Astrocyte of the hippocampus (primary cell): ENCODE data around the gene GDI2.
A peak's percentile ranks its signal among the peaks of the same experiment; 100 is the strongest.
"Not testable (repeated sequence)": the region's sequence is repeated elsewhere in the genome, so short reads cannot be mapped to it uniquely, and the experiment has no call there.

Experiments used
- DNase-seq: peaks from one replicate; pipeline ENCODE4 v3.0.0; 2011; ENCODE audit warnings: low read depth, low spot score

The GDI2 gene

DNA sequence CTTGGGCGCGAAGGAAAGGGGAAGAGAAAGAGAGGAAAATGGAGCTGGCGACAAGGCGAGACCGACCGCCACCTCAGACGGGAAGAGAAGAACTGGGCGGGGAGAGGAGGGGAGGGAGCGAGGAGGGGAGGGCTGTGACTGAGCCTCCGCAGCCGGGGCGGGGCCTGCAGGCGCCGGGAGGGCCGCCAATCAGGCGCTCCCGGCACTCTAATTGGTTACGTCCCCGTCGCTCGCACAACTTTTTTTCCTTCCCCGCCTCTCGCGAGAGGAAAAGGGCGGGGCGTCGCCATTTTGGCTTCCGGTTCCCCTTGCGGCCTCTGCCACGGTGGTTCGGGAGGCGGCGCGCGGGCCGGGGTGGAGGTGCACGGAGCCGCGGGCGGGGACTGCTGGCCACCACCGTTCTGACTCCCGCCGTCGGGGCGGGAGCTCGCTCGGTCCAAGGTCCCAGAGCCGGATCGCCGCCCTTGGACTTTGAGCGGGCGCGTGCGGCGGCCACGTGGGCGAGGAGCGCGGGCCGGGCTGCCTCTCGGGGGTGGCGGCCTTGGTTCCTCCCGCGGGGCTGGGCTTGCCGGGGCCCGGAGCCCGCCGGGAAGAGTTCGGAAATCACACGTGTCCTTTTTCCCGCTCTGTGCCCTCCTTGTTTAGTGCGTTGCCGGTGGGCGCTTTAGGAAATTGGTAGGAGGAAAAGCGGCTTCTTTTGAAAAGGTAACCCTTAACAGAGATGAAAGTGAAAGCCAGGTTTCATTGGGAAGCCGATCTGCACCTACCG, at the start of gene GDI2:
Gene GDI2, minus strand, starts transcription at position 94 of the 769 bp plus-strand sequence. CDS start 176 bp downstream, outside the sequence.
- peak; percentile 99 for DNase-seq

DNA sequence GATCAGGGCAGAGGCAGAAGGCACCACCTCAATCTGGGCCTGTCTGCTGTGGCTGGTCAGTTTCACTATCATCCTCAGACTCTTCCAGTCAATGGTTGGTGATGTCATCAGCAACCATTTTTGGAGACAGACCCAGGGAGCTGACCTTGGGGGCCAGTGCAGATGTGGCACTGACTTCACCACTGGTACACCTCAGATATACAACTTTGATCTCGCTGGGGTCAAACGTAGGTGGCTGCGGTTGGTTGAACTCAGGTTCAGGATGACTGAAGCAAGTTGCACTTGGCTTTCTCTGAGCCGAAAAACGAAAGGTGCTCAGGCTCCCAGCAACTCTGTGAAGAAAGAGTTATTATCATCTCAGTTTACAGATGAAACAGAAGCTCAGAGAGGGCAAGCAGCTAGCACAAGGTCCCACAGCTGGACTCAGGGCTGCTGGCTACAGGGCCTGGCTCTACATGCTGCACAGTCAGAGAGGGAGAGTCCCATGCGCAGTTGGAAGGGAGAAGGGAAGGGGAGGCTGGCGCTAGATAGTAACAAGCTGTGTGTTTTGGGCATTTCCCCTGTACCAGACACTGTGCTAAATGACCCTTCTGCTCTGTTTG, 49.2 kb upstream of the GDI2 start:
- no peak for DNase-seq

DNA sequence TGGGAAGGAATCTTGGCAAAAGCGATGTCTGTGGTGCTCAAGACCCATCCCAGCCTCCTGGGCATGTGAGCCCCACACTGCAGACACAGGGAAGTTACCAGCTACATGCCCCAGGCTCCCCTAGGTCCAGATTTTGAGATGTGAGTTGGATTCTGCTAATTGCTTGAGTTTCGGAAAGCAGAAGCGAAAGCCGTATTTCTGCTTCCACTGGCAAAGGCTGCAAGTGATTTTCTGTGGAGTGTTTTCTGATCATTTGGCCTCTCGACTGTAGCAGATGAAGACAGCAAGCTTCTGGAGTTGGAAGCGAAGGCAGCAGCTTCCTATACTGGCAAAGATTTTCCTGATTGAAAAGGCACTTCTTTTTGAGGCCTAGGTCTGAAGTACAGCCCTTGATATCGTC, 46.8 kb upstream of the GDI2 start:
- no peak for DNase-seq

DNA sequence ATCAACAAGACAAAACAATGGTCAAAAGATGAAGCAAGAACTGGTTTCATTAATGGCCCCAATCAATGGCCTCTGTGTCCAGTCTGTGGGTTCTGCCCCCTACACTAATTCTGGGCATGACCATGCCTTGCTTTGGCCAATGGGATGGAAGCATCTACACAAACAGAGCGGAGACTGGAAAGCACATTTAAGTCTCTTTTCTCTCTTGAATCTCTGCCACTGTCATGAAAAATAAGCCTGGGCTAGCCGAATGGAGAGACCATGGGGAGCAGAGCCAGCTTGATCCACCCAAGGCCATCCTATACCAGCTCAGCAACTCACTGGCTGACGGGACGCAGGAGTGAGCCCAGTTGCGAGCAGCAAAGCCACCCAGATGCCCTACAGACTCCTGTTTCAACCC, 45.6 kb upstream of the GDI2 start:
- DNase-seq: no peak

DNA sequence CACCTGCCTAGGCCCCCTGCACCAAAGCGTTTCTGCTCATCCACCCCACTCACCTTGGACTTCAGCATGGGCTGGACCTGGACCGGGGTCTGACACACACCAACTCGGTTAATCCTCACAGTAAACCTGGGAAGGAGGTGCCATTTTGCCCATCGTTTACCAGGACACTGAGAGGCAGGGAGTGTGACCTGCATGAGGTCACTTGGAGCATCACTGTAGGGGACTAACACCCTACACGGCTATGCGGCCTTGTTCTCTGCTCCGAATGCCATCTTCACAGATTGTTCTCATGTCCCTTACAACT, 43.4 kb upstream of the GDI2 start:
- DNase-seq: no peak

DNA sequence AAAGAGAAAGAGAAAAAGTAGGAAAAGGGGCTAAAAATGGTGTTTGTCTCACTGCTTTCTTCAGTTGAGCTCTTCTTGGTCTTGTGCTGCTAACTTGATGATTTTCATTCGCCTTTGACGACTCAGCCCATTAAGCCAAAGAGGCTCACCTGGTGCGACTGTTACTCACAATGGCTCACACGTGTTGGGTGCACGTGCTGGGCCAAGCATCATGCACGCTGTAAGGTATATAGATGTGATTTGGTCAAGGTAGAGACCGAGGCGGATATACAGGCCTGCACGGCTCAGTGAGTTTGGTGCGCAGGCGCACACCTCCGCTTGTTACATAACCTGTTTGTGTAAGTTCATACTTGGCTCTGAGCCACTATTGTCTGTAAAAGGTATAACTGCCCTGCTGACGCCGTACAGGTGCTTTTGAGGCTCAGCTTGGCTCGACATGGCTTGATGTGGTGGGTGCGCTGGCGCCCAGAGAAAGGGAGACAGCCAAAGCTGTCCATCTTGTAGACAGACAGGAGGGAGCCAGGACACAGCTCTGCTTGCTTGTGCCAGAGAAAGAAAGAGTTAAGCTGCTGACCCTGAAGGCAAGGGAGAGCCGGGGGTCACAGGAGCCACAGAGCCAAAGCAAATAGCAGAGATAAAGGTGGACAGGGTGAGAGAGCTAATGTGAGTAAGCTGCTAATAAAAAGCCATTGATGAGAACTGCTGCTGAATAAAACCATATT, 42.9 kb upstream of the GDI2 start:
- no peak for DNase-seq

DNA sequence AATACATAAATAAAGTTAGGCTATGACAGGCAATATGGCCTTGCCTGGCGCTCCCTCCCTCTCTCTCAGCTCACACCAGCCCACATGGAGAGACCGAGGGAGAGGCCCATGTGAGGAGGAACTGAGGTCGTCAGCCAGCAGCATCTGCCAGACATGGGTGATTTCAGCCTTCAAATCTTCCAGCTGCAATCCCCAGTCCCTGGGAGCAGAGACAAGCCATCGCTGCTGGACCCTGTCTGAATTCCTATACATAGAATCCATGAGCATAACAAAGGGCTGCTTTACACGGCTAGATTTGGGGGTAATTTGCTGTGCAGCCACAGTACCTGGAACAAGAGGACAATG, 40.9 kb upstream of the GDI2 start:
- no peak for DNase-seq

DNA sequence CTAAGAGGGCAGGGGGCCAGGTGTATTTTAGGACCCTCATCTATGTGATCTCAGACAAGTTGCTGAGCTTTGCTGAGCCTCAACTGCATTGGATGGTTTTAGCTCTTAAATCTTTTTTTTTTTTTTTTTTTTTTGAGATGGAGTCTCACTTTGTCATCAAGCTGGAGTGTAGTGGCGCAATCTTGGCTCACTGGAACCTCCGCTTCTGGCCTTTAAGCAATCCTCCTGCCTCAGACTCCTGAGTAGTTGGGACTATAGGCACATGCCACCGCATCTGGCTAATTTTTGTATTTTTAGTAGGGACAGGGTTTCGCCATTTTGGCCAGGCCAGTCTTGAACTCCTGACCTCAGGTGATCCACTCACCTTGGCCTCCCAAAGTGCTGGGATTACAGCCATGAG, 33.4 kb upstream of the GDI2 start:
- DNase-seq: not testable (repeated sequence)

DNA sequence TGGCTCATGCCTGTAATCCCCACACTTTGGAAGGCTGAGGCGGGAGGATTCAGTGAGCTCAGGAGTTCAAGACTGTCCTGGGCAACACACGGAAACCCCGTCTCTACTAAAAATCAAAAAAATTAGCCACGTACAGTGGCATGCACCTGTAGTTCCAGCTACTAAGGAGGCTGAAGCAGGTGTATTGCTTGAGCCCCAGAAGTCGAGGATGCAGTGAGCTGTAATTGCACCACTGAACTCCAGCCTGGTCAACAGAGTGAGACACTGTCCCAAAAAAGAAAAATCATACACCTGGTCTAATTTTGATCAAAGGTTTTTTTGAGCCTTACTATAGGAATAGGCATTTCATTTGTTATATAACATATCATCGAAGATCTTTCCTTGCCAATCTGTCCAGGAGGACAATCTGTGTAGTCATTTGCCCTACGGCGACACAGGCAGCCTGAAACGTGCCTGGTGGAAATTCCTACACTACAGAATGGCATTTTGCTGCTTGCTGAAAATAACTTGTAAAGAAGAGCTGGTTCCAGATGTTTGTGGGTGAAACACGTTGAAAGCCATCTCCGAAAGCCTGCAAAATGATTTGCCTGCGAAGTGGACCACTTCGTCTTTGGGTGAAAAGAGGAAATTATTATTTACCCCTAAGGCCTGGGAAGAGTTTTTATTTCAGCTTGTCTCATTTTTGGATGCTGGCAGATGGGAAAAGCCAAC, 31.3 kb upstream of the GDI2 start:
- no peak for DNase-seq

DNA sequence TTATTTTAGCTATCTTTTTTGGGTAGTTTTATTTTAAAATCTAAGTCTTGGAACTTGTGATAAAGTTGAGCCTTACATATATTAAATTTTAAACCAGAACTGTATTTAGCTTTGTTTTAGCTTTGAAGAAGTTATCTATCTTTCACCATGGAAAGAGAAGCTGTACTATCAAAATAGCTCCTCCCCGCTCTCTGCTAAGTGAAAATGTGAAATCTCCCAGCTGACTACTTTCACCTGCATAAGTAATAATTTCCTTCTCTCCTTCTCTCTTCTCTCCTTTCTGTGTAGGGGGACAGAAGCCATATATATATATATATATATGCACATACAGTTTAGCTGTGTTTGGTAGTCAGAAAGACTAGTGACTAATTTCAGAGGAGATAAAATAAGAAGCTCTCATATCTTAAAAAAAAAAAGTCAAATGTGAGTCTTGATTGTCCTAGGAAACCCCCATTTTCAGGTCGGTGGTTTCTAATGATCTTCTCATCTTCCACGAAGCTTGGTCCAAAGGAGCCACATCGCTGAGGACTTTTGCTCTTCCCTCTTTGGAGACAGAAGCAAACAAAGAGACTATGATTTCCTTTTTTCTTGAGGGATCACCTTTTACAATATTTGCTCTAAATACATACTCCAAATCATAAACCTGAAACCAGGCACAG, 30.6 kb upstream of the GDI2 start:
- no peak for DNase-seq

DNA sequence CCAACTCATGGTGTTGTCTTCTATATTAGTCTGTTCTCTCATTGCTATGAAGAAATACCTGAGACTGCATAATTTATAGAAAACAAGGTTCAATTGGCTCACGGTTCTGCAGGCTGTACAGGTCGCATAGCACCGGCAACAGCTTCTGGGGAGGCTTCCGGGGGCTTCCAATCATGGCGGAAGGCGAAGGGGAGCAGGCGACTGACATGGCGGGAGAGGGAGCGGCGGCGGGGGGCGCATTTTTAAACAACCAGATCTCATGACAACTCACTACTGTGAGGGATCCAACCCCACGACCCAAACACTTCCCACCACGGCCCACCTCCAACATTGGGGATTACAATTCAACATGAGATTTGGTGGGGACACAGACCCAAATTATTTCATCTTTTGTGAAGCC, 28.7 kb upstream of the GDI2 start:
- DNase-seq: no peak

DNA sequence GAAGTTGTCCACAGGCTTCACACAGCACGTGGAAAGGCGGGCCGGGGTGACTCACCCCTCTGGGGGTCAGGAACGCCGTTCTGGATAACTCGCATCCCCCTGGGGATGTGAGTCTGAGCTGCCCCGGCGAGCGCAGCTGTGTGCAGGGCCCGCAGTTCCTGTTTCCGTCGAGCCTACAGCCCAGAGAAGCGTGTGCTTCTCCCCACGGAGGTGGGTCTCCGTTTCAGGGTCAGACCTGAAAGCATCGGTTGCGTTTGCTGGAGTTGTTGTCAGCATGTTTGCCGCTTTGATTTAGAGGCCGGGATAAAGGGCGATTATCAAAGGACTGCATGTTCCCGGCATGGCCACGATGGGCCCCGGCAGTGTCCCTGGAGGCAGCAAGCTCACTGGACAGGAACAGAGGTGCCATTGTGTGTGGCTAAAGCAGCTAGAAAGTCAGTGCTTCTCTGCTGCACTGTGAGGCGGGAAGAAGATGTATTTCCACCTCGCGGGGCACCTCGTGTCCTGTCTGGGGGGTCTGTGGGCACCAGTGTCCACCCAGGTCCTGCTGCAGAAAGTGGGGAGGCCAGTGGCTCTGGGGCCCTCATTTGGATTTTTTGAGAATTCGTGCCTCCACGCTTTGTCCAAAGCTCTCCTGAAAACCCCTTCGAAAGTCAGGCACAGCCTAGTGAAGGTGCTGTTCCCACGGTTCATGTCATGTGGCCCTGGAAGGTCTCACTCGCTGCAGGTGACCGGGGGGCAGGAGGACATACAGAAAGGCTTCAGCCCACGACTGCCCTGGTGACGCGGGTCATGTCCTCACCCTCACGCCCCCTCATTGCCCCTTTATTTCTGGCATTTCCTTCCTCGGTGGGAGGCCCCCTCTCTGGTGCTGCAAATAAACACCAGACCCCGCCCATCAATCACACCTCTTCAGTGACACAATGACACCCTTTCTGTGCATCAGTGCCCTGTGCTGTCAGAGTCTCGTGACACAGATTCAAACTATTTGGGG, 27.4 kb upstream of the GDI2 start:
- no peak for DNase-seq

DNA sequence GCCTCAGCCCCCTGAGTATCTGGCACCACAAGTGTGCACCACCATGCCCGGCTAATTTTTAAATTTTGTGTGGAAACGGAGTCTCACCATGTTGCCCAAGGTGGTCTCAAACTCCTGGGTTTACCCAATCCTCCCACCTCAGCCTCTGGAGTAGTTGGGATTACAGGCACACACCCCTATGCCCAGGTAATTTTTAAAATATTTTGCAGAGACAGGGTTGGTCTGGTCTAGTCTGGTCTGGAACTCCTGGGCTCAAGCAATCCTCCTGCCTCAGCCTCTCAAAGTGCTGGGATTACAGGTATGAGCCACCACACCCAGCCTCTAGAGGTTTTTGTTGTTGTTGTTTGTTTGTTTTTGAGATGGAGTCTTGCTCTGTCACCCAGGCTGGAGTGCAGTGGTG, 22.9 kb upstream of the GDI2 start:
- not testable (repeated sequence) for DNase-seq

DNA sequence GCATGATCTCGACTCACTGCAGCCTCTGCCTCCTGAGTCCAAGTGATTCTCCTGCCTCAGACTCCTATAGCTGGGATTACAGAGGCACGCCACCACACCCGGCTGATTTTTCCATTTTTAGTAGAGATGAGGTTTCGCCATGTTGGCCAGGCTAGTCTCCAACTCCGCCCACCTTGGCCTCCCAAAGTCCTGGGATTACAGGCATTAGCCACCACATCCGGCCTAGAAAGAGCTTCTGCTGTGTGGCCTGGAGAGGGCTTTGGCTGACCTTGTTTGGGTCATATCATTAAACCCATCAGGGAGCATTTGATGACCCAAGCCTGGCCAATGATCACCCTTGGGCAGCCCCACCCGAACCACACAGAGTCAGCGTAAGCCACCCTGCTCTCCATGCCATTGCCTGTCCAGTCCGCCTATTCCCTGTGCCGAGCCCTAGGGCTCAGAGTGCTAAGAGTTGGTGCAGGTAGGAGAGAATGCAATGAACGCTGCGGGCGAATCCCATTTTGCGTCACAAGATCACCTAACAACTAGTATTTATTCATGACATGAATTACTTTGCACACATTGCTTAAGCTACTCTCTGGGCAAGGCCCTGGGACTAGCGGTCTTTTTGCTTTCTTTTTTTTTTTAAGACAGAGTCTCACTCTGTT, 22.3 kb upstream of the GDI2 start:
- DNase-seq: no peak

DNA sequence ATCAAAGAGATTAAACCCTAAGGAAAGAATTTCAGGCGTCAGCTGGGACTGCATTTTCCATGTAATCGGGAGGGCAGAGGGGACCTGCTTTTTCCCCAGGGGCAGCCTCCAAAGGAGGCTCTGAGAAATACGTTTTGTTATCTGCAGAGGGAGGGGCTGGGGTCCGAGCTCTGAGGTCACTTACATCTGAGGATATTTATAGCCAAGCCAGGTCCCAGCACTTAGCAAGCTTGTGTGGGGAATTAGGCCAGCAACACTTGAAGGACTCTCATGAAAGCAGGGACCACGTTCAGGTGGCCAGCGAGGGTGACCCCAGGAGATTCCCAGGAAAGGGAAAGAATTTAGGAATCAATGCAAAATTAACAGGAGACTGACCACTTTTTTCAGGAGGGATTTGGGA, 20.6 kb upstream of the GDI2 start:
- DNase-seq: no peak

DNA sequence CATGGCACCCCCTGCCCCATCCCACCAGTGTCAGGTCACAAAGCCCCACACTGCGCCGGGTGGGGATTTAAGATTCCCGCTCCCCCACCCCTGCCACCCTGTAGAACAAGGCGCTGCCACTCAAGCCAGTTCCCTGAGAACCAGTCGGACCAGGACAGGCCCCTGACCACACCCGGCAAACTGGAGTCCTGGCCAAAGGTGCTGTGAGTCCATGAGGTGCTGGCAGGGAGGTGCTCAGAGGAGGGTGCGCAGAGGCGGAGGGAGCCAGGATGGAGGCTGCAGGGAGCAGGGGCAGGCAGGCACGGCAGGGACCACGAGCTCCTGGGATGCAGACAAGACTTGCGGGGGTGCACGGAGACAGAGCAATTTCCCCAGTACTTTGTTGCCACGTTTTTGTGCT, 19.7 kb upstream of the GDI2 start:
- DNase-seq: no peak

DNA sequence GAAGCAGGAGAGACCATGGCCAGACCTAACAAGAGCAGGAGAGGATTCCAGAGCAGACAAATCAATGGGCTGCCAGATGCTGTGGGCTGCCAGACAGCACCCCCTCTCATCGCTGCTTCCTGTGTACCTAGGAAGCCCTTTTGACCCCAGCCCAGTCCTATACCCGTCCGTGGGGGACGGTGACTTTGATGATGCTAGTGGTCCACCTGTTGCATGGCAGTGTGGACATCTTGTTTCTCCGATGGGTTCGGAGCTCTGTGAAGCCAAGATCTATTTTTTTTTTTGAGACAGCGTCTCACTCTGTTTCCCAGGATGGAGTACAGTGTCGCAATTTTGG, 18.2 kb upstream of the GDI2 start:
- DNase-seq: no peak

DNA sequence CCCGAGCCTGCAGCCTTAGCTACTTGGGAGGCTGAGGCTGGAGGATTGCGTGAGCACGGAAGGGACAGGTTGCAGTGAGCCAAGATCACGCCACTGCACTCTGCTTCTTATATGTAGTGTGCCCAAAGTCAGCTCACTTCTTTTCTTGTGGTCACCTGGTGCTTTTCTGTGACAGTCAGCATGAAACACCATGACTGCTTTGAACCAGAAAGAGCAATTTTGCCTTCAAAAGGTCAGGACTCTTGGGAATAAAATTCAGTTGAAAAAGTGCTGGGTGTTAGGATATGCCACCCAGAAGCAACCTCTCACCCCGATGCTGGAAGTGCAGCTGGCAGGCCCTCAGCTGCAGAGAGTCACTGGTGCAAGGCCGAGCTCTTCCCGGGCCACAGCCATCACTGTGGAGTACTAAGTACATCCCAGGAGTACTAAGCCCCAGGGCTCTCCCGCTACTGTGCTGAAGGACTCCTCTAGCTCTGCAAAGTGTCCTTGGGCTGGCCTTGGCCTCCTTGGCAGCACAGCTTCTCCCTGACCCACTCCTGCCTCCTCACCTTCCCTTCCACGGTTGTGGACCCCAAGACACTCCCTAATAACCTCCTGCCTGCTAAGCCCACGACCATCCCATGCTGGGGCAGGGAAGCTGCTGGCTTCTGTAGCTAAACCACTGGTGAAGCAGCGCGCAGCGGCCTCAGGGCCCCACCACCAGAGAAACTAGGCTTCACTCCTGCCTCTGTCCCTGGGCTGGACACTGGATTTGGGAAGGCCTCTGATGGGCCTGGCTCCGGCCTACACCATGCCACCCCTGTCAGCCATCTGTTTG, 17.6 kb upstream of the GDI2 start:
- DNase-seq: no peak

DNA sequence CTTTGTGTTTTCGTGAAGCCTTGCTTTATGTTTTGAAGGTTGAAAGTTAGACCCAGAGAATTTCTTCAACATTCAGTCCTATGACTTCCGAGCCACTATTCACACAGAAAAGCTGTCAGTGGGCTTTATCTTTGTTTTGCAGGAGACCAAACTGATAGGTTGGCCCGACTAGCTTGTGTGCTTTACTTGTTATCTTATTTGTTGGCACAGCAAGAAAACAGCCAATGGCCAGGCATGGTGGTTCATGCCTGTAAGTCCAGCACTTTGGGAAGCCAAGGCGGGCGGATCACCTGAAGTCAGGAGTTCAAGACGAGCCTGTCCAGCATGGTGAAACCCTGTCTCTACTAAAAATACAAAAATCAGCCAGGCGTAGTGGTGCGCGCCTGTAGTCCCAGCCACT, 16.0 kb upstream of the GDI2 start:
- DNase-seq: no peak

DNA sequence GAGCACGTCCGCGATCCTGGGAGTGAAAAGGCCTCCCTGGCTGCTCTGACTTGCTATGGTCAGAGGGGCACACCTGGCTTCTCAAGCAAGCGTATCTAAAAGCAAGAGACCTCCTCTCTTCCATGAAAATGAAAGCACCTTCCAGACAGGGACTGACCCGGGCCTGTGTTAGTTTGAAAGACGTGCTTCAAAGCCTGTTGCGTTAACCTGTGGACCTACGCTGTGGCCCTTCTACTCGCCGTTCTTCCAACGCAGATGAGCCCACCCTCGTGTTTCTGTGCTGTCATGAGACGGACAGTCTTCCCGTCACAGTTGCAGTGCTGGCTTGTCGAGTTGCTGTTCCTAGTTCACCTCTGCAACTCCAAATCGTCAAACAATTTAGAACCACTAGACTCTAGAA, 15.5 kb upstream of the GDI2 start:
- DNase-seq: no peak
